Liver (tissue), 9 donors: ENCODE data around the gene NCS1. TPM values are rescaled to one million over a fixed set of nuclear protein-coding genes. Genes with fewer than 3 reads are reported as not detected.

Experiments
- DNase-seq: peaks from one replicate; pipeline ENCODE4 v3.0.0-alpha.2; 2017; ENCODE audit warnings: low spot score
- H3K27ac ChIP-seq, 2 donors: one replicate each; pipeline ENCODE4 v1.7.0; 2013; ENCODE audit warnings: inconsistent platforms in 2 of 2, low read length in 2 of 2, control low read depth in 1 of 2, low read depth in 1 of 2, mild to moderate bottlenecking in 1 of 2
- H3K27me3 ChIP-seq, 4 donors: one replicate each; pipeline versions ENCODE4 v1.6.1 to v1.7.0; 2013; ENCODE audit warnings: low read length in 3 of 4, inconsistent platforms in 1 of 4, mild to moderate bottlenecking in 1 of 4, moderate library complexity in 1 of 4; ENCODE audit not compliant: control insufficient read depth in 4 of 4, insufficient read depth in 4 of 4
- H3K36me3 ChIP-seq, 4 donors: one replicate each; pipeline versions ENCODE4 v1.6.1 to v1.7.0; 2013; ENCODE audit warnings: low read length in 3 of 4, mild to moderate bottlenecking in 3 of 4, low read depth in 1 of 4, moderate library complexity in 1 of 4; ENCODE audit not compliant: control insufficient read depth in 4 of 4, insufficient read depth in 3 of 4
- H3K4me1 ChIP-seq, 4 donors: one replicate each; pipeline versions ENCODE4 v1.6.1 to v1.7.0; 2013; ENCODE audit warnings: low read length in 3 of 4, mild to moderate bottlenecking in 3 of 4, moderate library complexity in 1 of 4; ENCODE audit not compliant: control insufficient read depth in 4 of 4, insufficient read depth in 4 of 4
- H3K4me3 ChIP-seq, 3 donors: one replicate each; pipeline versions ENCODE4 v1.6.1 to v1.7.0; 2013; ENCODE audit warnings: low read length in 3 of 3, control low read depth in 1 of 3, low read depth in 1 of 3, mild to moderate bottlenecking in 1 of 3
- H3K9ac ChIP-seq, 2 donors: one replicate each; pipeline ENCODE4 v1.7.0; 2013; ENCODE audit warnings: low read length in 2 of 2, mild to moderate bottlenecking in 2 of 2, moderate library complexity in 2 of 2, control low read depth in 1 of 2, low read depth in 1 of 2
- H3K9me3 ChIP-seq, 4 donors: one replicate each; pipeline versions ENCODE4 v1.6.1 to v1.7.0; 2013; ENCODE audit warnings: low read length in 3 of 4; ENCODE audit not compliant: control insufficient read depth in 4 of 4
- CTCF ChIP-seq: fragments of 150-350 bp; IDR thresholded peaks from 2 replicates; pipeline ENCODE4 v1.5.1; 2017; ENCODE audit warnings: improper control_type of control experiment, low read depth, low read length; ENCODE audit not compliant: missing input control
- EGR1 ChIP-seq, 2 donors: IDR thresholded peaks; 2 replicates each; pipeline ENCODE4 v1.6.1; 2016 to 2018; ENCODE audit warnings: antibody characterized with exemption in 2 of 2, low read depth in 2 of 2
- FOXA1 ChIP-seq: IDR thresholded peaks from 2 replicates; pipeline ENCODE4 v1.6.1; 2016; ENCODE audit warnings: antibody characterized with exemption
- FOXA2 ChIP-seq: IDR thresholded peaks from 2 replicates; pipeline ENCODE4 v1.6.1; 2016; ENCODE audit warnings: antibody characterized with exemption
- HNF4A ChIP-seq, 2 donors: conservative IDR thresholded peaks; 2 replicates each; pipeline ENCODE4 v1.6.1; 2016; ENCODE audit warnings: antibody characterized with exemption in 2 of 2, mild to moderate bottlenecking in 2 of 2
- JUND ChIP-seq, 2 donors: IDR thresholded peaks; 2 replicates each; pipeline ENCODE4 v1.6.1; 2016; ENCODE audit warnings: antibody characterized with exemption in 2 of 2
- NR2F2 ChIP-seq: IDR thresholded peaks from 2 replicates; pipeline ENCODE4 v1.6.1; 2016; ENCODE audit warnings: antibody characterized with exemption
- REST ChIP-seq: IDR thresholded peaks from 2 replicates; pipeline ENCODE4 v1.6.1; 2016; ENCODE audit warnings: antibody characterized with exemption, mild to moderate bottlenecking
- RXRA ChIP-seq, 2 donors: IDR thresholded peaks; 2 replicates each; pipeline ENCODE4 v1.6.1; 2017 to 2018; ENCODE audit warnings: antibody characterized with exemption in 2 of 2, mild to moderate bottlenecking in 1 of 2
- SP1 ChIP-seq: IDR thresholded peaks from 2 replicates; pipeline ENCODE4 v1.6.1; 2018; ENCODE audit warnings: antibody characterized with exemption, mild to moderate bottlenecking
- TAF1 ChIP-seq: conservative IDR thresholded peaks from 2 replicates; pipeline ENCODE4 v1.6.1; 2016; ENCODE audit warnings: antibody characterized with exemption, mild to moderate bottlenecking
- YY1 ChIP-seq: IDR thresholded peaks from 2 replicates; pipeline ENCODE4 v1.6.1; 2016; ENCODE audit warnings: antibody characterized with exemption, mild to moderate bottlenecking
- ZBTB33 ChIP-seq: IDR thresholded peaks from 2 replicates; pipeline ENCODE4 v1.6.1; 2016; ENCODE audit warnings: antibody characterized with exemption
- WGBS: extraction: QIAGEN DNeasy Blood & Tissue Kit; methylation state at CpG from one replicate; pipeline ENCODE4 v1.1.7; 2013; 5-methylcytosine and 5-hydroxymethylcytosine counted together
- polyA plus RNA-seq, 2 donors: library from polyadenylated mRNA; stranded (reverse) in 1 of 2; unstranded in 1 of 2; fragments of 200-250 nt in 1 of 2; fragments of >200 nt in 1 of 2; fragmentation: Nextera tagmentation in 1 of 2; extraction: Ambion mirVana in 1 of 2; gene quantifications; one replicate each; pipeline versions ENCODE4 v1.2.1 to v1.2.3, GENCODE V29; 2013 to 2015
- total RNA-seq, 2 donors: library from RNA; depleted of rRNA; stranded (reverse); fragments of >200 nt; gene quantifications; one replicate each; pipeline ENCODE4 v1.2.3, GENCODE V29; 2014
- TF ChIP-seq, protein P1 (sequence below): IDR thresholded peaks from 2 replicates; pipeline ENCODE4 v1.6.1; 2016; ENCODE audit warnings: antibody characterized with exemption
- TF ChIP-seq, protein P2 (sequence below): IDR thresholded peaks from 2 replicates; pipeline ENCODE4 v1.6.1; 2016; ENCODE audit warnings: antibody characterized with exemption
- donor health status: healthy.
- donor health status: healthy.
- donor health status: healthy.
- donor health status: healthy.
- donor health status: healthy.

Gene NCS1
- total and polyA plus RNA-seq, 4 donors = 0.35 to 2.5 (median 1.2) TPM

- no peak for DNase-seq
- H3K4me1 ChIP-seq = peaks cover 2 to 11% (median 8%) of the 10 kb centered on the region in 4 donors
- no peaks in the 10 kb centered on the region for H3K36me3 ChIP-seq
- no peak overlapping the region for H3K4me3 ChIP-seq
- no peak overlapping the region for H3K27ac ChIP-seq
- TF ChIP-seq RXRA (IDR thresholded peaks at IDR 0.05) = no peak
- TF ChIP-seq JUND (IDR thresholded peaks at IDR 0.05) = no peak
- no peak for TF ChIP-seq FOXA2
- no peak for TF ChIP-seq YY1
- 95% methylated on average over 3 of the region's 3 CpGs for WGBS
- H3K9me3 ChIP-seq = no peaks in the 10 kb centered on the region
- no peak overlapping the region for H3K9ac ChIP-seq
- no peaks in the 10 kb centered on the region for H3K27me3 ChIP-seq
These were observed 24.3 kb upstream of the NCS1 start for GRCh38 chr9:130147910-130148309.

DNA sequence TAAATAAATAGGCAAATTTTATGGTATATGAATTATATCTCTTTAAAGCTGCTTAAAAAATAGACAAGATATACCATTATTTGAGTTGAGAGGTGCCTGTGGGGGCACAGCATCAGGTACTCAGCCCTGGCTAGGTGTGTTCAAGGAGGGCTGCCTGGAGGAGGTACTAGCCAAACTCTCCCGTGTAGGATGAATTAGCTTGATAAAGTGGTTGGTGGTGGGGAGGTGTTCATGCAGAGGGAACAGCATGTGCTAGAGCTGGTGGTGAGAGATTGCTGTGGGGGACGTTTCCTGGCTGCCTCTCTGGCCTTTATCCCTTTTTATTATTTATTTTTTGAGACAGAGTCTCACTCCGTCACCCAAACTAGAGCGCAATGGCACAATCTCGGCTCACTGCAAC is 23.2 kb upstream of the NCS1 start:
- Histone ChIP-seq H3K4me3 (no peak overlapping the region), H3K27me3 (no peaks in the 10 kb centered on the region), H3K36me3 (no peaks in the 10 kb centered on the region), H3K9me3 (no peaks in the 10 kb centered on the region), H3K4me1 (peaks cover 2 to 11% (median 8%) of the 10 kb centered on the region in 4 donors), H3K9ac (no peak overlapping the region), H3K27ac (no peak overlapping the region)
- no peak for DNase-seq
- WGBS = 93% methylated on average over 5 of the region's 5 CpGs
- TF ChIP-seq TAF1 (no peak), FOXA1 (no peak), REST (no peak), ZBTB33 (no peak), YY1 (no peak), JUND (IDR thresholded peaks at IDR 0.05) (no peak), HNF4A (conservative IDR thresholded peaks at IDR 0.05) (no peak)
- TF ChIP-seq, protein P1, sequence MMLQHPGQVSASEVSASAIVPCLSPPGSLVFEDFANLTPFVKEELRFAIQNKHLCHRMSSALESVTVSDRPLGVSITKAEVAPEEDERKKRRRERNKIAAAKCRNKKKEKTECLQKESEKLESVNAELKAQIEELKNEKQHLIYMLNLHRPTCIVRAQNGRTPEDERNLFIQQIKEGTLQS = no peak
- TF ChIP-seq, protein P2, sequence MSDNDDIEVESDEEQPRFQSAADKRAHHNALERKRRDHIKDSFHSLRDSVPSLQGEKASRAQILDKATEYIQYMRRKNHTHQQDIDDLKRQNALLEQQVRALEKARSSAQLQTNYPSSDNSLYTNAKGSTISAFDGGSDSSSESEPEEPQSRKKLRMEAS = no peak

GRCh38 chr9:130149654-130150286 is 22.4 kb upstream of the NCS1 start:
- H3K9me3 ChIP-seq = no peaks in the 10 kb centered on the region
- H3K9ac ChIP-seq = no peak overlapping the region
- no peak for DNase-seq
- no peaks in the 10 kb centered on the region for H3K36me3 ChIP-seq
- H3K27ac ChIP-seq = no peak overlapping the region
- H3K4me3 ChIP-seq = no peak overlapping the region
- 90% methylated on average over 5 of the region's 5 CpGs for WGBS
- peaks cover 2 to 8% (median 7%) of the 10 kb centered on the region in 4 donors for H3K4me1 ChIP-seq
- no peaks in the 10 kb centered on the region for H3K27me3 ChIP-seq
- TF ChIP-seq CTCF (no peak), FOXA1 (no peak), JUND (IDR thresholded peaks at IDR 0.05) (no peak), SP1 (no peak), TAF1 (no peak), NR2F2 (no peak), YY1 (no peak), EGR1 (IDR thresholded peaks at IDR 0.05; ENCODE audit: low read depth in 2 of 2) (no peak), REST (no peak)
- TF ChIP-seq, protein P2 = no peak
